ENCODE data around the gene SORCS2. TPM values are rescaled to one million over a fixed set of nuclear protein-coding genes. Genes with fewer than 3 reads are reported as not detected.

Gene SORCS2
- total and polyA plus RNA-seq, 2 of the 4 experiments (the other 2 are of a cell fraction): 0.36 to 0.62 TPM

DNA sequence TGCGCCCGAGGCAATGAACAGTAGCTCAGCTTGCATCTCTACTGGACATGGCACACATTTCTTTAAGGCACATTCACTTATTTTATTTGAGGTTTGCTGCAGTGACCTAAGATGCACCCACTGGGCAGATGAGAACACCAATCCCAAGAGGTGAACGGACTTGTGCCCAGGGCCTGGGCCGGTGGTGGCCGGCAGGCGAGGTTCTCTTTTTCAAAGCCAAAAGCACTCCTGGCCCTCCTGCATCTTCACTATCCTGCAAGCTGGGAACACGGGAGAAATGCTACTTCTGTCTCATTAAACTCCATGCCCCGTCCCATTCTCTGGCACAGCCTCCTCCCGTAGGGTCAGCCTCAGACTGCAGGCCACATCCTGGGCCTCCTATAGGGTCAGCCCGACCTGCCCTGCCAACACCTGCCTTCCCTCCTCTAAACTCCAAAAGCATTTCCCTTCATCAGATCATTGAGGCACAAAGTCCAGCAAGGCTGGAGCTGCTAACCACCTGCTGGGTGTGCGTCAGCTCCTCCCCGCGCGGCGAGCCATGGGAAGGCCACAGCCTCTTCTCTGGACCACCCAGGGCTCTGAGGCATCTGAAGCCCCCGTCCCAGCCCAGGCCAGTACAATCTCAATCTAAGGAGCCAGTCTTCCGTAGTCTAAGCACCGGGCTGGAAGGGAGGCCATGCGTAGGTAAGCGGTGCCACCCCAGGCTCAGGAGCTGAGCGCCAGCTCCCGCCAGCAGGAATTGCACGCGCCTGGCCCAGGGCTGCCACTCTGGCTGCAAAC, 581.3 kb downstream of the SORCS2 start:
- 93% methylated on average over 20 of the region's 24 CpGs; no CpG with 5 or more reads in 1 of the 2 experiments for WGBS, 2 experiments (ENCODE audit: extremely low coverage in 2 of 2, insufficient read length in 1 of 2)
- Histone ChIP-seq H2AK9ac (replicated peaks; ENCODE audit: low read depth, low read length, poor library complexity) (no peak overlapping the region), H3K79me1 (ENCODE audit: low read depth in 1 of 2, low read length in 2 of 2) (peaks cover 24 to 86% of the 10 kb centered on the region in 2 experiments), H3K23ac (ENCODE audit: low read depth, low read length) (no peak overlapping the region), H3K4me3 (ENCODE audit: insufficient read depth, low read depth, low read length) (no peak overlapping the region), H3K56ac (ENCODE audit: extremely low read depth, insufficient read depth, low read length) (no peak overlapping the region), H3K9me3 (ENCODE audit: control insufficient read depth, insufficient read depth, low read length) (no peaks in the 10 kb centered on the region), H3K9ac (ENCODE audit: low read depth, low read length) (no peak overlapping the region), H3K27me3 (ENCODE audit: control insufficient read depth, insufficient read depth, low read length) (no peaks in the 10 kb centered on the region), H2BK120ac (ENCODE audit: low read depth, low read length) (no peak overlapping the region), H4K5ac (ENCODE audit: low read depth, low read length) (no peak overlapping the region), H3K14ac (replicated peaks; ENCODE audit: low read depth, low read length) (no peak overlapping the region), H2AK5ac (ENCODE audit: low read depth, low read length) (no peak overlapping the region), H4K8ac (ENCODE audit: low read depth in 2 of 2, low read length in 2 of 2) (no peak overlapping the region), H3K18ac (ENCODE audit: low read depth, low read length) (no peak overlapping the region), H2BK20ac (ENCODE audit: low read depth, low read length) (no peak overlapping the region), H4K91ac (ENCODE audit: insufficient read depth, low read depth, low read length) (no peak overlapping the region), H3K4me1 (ENCODE audit: control insufficient read depth, insufficient read depth, low read length) (peaks cover 3% of the 10 kb centered on the region; the same call in 1 of the 2 replicates), H2BK15ac (ENCODE audit: low read depth, low read length) (no peak overlapping the region), H3K9me1 (ENCODE audit: insufficient read depth, low read length) (no peaks in the 10 kb centered on the region), H3K36me3 (ENCODE audit: control insufficient read depth, insufficient read depth, low read length) (peaks cover 91% of the 10 kb centered on the region), H3K4me2 (ENCODE audit: low read depth, low read length) (no peak overlapping the region), H4K20me1 (ENCODE audit: insufficient read depth, low read length) (peaks cover 52% of the 10 kb centered on the region), H2AFZ (replicated peaks; ENCODE audit: low read length, poor library complexity) (no peak overlapping the region), H3K27ac (ENCODE audit: insufficient read depth, low read length) (no peak overlapping the region), H2BK5ac (ENCODE audit: low read depth, low read length, poor library complexity, severe bottlenecking) (no peak overlapping the region), H3K4ac (ENCODE audit: low read depth, low read length) (no peak overlapping the region)
- no peak for DNase-seq
- intact Hi-C loops (cut with micrococcal nuclease): no loop called here
- in situ Hi-C loops (cut with MboI; ENCODE audit: low sequenced_read_pairs): no loop called here
- no TSS peak for BruUV-seq (replicated peaks)
- TF ChIP-seq CEBPB (IDR thresholded peaks at IDR 0.05; ENCODE audit: low read depth, low read length) (no peak), MAZ (IDR thresholded peaks at IDR 0.05; ENCODE audit: borderline replicate concordance, low read depth, low read length) (no peak), POLR2A (IDR thresholded peaks at IDR 0.05; ENCODE audit: low read depth, low read length) (no peak), MXI1 (IDR thresholded peaks at IDR 0.05; ENCODE audit: borderline replicate concordance, low read depth, low read length) (no peak), RCOR1 (IDR thresholded peaks at IDR 0.05; ENCODE audit: insufficient replicate concordance, low read length) (no peak), FOS (IDR thresholded peaks at IDR 0.05; ENCODE audit: low read depth, low read length) (no peak), ELK1 (IDR thresholded peaks at IDR 0.05; ENCODE audit: borderline replicate concordance, low read depth, low read length) (no peak), NFE2L2 (IDR thresholded peaks at IDR 0.05; ENCODE audit: low read depth, low read length) (no peak), CTCF (conservative IDR thresholded peaks at IDR 0.05; ENCODE audit: low read depth, low read length) (no peak), CHD1 (IDR thresholded peaks at IDR 0.05; ENCODE audit: low read depth, low read length) (no peak), RAD21 (IDR thresholded peaks at IDR 0.05; ENCODE audit: low read length) (no peak), BHLHE40 (IDR thresholded peaks at IDR 0.05; ENCODE audit: low read depth, low read length) (no peak), MAFK (IDR thresholded peaks at IDR 0.05; ENCODE audit: low read depth, low read length) (no peak), SMC3 (IDR thresholded peaks at IDR 0.05; ENCODE audit: low read depth, low read length) (no peak), RFX5 (IDR thresholded peaks at IDR 0.05; ENCODE audit: low read depth, low read length) (no peak)
- TF ChIP-seq, protein P1, sequence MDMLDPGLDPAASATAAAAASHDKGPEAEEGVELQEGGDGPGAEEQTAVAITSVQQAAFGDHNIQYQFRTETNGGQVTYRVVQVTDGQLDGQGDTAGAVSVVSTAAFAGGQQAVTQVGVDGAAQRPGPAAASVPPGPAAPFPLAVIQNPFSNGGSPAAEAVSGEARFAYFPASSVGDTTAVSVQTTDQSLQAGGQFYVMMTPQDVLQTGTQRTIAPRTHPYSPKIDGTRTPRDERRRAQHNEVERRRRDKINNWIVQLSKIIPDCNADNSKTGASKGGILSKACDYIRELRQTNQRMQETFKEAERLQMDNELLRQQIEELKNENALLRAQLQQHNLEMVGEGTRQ (IDR thresholded peaks at IDR 0.05; ENCODE audit: low read depth, low read length): no peak
- ATAC-seq (ENCODE audit: low read depth): no peak
- POLR2A ChIA-PET (ENCODE audit: unreplicated experiment): no interaction called here
- dilution Hi-C loops (cut with HindIII; ENCODE audit: low sequenced_read_pairs, unreplicated experiment): no loop called here
- CTCF ChIA-PET: no interaction called here
